Pancreas (tissue), 10 donors: ENCODE measurements around the gene DDB1. TPM values are rescaled to one million over a fixed set of nuclear protein-coding genes. Genes with fewer than 3 reads are reported as not detected.
A peak's percentile ranks its signal among the peaks of the same experiment; 100 is the strongest.

Experiments used
- ATAC-seq, 4 donors: fragments of 200-7000 bp; cut with Tn5 transposase; one replicate each; pipeline versions ENCODE4 v1.8.0 to v1.9.1; 2020; ENCODE audit warnings: mild to moderate bottlenecking in 4 of 4, moderate library complexity in 4 of 4
- DNase-seq, 6 donors: peaks; one replicate each; pipeline ENCODE4 v3.0.0-alpha.2; 2020
- FAIRE-seq: peaks from 2 replicates; lab custom pipeline; 2012; peaks lifted over from hg19 to GRCh38; lab: Jason Lieb, UNC
- H3K27ac ChIP-seq, 4 donors: fragments of 200-600 bp; sonication (generic); 1 replicate in 3 of 4; 2 replicates in 1 of 4; pipeline versions ENCODE4 v1.5.0 to v1.8.0; 2020
- H3K27me3 ChIP-seq, 4 donors: fragments of 200-600 bp; one replicate each; pipeline ENCODE4 v1.8.0; 2021
- H3K36me3 ChIP-seq, 3 donors: fragments of 200-600 bp; sonication (generic) in 1 of 3; one replicate each; pipeline versions ENCODE4 v1.5.0 to v1.8.0; 2020 to 2021
- H3K4me1 ChIP-seq, 3 donors: fragments of 200-600 bp; one replicate each; pipeline ENCODE4 v1.8.0; 2021
- H3K4me3 ChIP-seq, 4 donors: fragments of 200-600 bp; sonication (generic) in 2 of 4; one replicate each; pipeline versions ENCODE4 v1.5.0 to v1.8.0; 2020 to 2021
- H3K9me3 ChIP-seq, 4 donors: fragments of 200-600 bp; one replicate each; pipeline ENCODE4 v1.8.0; 2021
- CTCF ChIP-seq, 4 donors: fragments of 200-600 bp; sonication (generic) in 3 of 4; IDR thresholded peaks; one replicate each; pipeline versions ENCODE4 v1.5.0 to v1.8.0; 2021; ENCODE audit warnings: antibody characterized with exemption in 4 of 4
- WGBS, 2 donors: extraction: QIAGEN DNeasy Blood & Tissue Kit; methylation state at CpG; one replicate each; pipeline ENCODE4 v1.1.7; 2013; 5-methylcytosine and 5-hydroxymethylcytosine counted together
- intact Hi-C, 3 donors: fragments of 100-400 bp; cut with DNase I; formaldehyde crosslinking; loops; one replicate each; pipeline versions ENCODE4 v1.11.1 to v1.14.2; 2022
- polyA plus RNA-seq, 2 donors: library from polyadenylated mRNA; stranded (reverse); fragments of 200-250 nt; gene quantifications; one replicate each; pipeline ENCODE4 v1.2.3, GENCODE V29; 2013
- total RNA-seq, 6 donors: library from RNA; stranded (reverse); fragmentation: NEBNext Ultra II Directional in 4 of 6; extraction: Animal tissue kit (Norgen Biotek cat#: 25700) in 4 of 6; gene quantifications; one replicate each; pipeline versions ENCODE4 v1.2.1 to v1.2.4, GENCODE V29; 2021 to 2023
- donor health status: healthy with polysubstance abuse.
- donor health status: DM: no; HTN: no; CAD: no; lungs with moderate emphysema.
- donor health status: DM: no; HTN: no; CAD: no.
- donor health status: control.
- donor health status: control.
- donor health status: Bipolar disorder and iron deficiency.
- donor health status: DM: yes; HTN: yes; CAD: no.
- donor health status: DM: no; HTN: no; CAD: no.
- donor health status: DM: no; HTN: no; CAD: no.
- donor health status: DM: yes; HTN: yes; CAD: no.

Gene DDB1
- total and polyA plus RNA-seq, 8 donors: 50.9 to 84.4 (median 74.5) TPM

DNA sequence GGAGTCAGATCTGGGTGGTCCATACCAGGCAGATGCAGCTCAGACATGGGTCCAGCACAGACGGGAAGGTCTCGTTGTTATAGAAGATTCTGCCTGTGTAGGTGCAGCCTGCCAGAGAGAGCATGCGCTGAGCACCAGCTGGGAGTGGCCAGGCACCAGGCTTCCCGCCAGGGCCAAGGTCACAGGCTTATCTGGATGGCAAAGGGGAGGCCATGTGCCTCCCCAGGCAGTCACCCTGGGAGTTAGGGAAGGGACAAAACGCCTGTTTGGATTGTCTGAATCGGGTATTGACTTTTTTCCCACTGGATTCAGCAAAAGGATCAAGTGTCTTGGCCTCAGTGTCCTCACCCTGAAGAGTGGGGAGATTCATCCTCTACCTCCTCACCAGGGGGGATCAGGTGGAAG lies 65.5 kb downstream of the DDB1 start:
- intact Hi-C loops: no loop called here
- 20 to 21% methylated on average over 6 of the region's 6 CpGs for WGBS, 2 donors
- FAIRE-seq (no peak), DNase-seq (peak in 2 of 6 donors; percentile 19 to 61), ATAC-seq (peak; percentile 41 to 84 (median 70))
- H3K9me3 ChIP-seq: no peaks in the 10 kb centered on the region
- no peak overlapping the region for H3K4me3 ChIP-seq
- no peaks in the 10 kb centered on the region for H3K4me1 ChIP-seq
- no peak for TF ChIP-seq CTCF (IDR thresholded peaks at IDR 0.05)
- no peaks in the 10 kb centered on the region for H3K36me3 ChIP-seq
- H3K27me3 ChIP-seq: no peaks in the 10 kb centered on the region
- H3K27ac ChIP-seq: no peak overlapping the region

DNA sequence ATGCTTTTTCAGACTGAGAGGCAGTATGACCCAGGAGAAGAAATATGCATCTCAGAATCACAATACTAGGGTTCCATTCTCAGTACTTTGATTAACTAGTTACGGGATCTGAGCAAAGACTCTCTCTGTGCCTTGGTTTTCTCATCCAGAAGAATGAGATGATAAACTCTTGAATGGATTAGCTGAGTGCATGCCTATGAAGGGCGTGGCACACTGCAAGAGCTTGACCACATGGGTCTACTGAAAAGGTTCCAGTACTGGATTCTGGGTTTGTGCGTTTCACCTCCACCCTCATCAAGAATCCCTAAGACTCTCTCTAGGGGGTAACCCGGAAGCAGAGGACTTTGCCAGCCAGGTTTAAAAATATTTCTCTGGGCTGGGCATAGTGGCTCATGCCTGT lies 66.3 kb downstream of the DDB1 start:
- ATAC-seq (no peak), DNase-seq (no peak), FAIRE-seq (no peak)
- H3K27me3 ChIP-seq: no peaks in the 10 kb centered on the region
- intact Hi-C loops: no loop called here
- H3K27ac ChIP-seq: no peak overlapping the region
- no peaks in the 10 kb centered on the region for H3K9me3 ChIP-seq
- TF ChIP-seq CTCF (IDR thresholded peaks at IDR 0.05): no peak
- H3K4me1 ChIP-seq: no peaks in the 10 kb centered on the region
- WGBS, 2 donors: 78 to 93% methylated on average over 4 of the region's 4 CpGs
- H3K4me3 ChIP-seq: no peak overlapping the region
- no peaks in the 10 kb centered on the region for H3K36me3 ChIP-seq

- no peak for ATAC-seq
Measured at GRCh38 chr11:61265357-61265756, 67.5 kb downstream of the DDB1 start.

DNA sequence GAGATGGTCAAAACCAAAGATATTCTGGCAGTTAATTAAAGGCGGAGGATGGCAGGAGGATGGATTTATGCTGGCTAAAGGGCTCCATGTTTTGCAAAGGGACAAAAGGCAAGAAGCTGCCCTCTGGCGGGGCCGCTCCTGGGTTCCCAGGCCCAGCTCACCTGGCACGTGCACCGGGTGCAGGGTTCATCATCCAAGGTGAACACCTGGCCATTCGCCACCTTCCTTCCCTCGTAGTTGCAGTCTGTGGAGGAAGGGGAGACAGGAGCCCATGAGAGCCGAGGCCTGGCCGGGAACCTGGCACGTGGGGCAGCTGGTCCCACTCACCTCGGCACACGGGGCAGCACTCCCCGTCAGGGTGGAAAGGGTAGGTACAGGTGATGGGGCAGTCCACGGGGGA lies 68.1 kb downstream of the DDB1 start:
- no peak for FAIRE-seq
- no peak for ATAC-seq
- Histone ChIP-seq H3K9me3 (no peaks in the 10 kb centered on the region), H3K27ac (no peak overlapping the region), H3K36me3 (no peaks in the 10 kb centered on the region), H3K4me3 (no peak overlapping the region), H3K4me1 (no peaks in the 10 kb centered on the region), H3K27me3 (no peaks in the 10 kb centered on the region)
- WGBS, 2 donors: 55 to 65% methylated on average over 14 of the region's 14 CpGs
- TF ChIP-seq CTCF (IDR thresholded peaks at IDR 0.05): no peak
- no peak for DNase-seq
- intact Hi-C loops: no loop called here

More at GRCh38 chr11:61265357-61265756, 67.5 kb downstream of the DDB1 start:
- Histone ChIP-seq H3K36me3 (no peaks in the 10 kb centered on the region), H3K9me3 (no peaks in the 10 kb centered on the region), H3K27ac (no peak overlapping the region), H3K27me3 (no peaks in the 10 kb centered on the region), H3K4me1 (no peaks in the 10 kb centered on the region), H3K4me3 (no peak overlapping the region)
- DNase-seq (no peak), FAIRE-seq (no peak)
- intact Hi-C loops: no loop called here
- no peak for TF ChIP-seq CTCF (IDR thresholded peaks at IDR 0.05)
- 70 to 72% methylated on average over 14 of the region's 14 CpGs for WGBS, 2 donors

DNA sequence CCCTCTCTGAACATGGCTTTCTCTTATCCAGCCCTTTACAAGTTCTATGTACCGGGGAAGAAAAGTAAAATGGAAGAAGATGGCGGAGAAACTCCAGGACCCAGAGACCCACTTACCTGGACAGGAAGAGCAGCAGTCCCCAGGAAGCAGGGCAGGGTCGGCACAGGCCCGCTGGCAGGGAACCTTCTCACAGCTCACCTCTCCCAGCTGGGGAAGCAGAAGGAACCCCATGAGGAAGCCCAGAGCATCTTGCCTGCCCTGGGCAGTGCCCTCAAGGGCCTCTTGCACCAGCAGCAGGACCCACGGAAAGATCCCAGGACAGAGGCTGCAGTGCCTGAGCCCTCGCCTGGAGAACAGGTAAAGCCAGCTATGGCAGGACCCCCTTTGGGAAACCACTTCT lies 68.5 kb downstream of the DDB1 start:
- ATAC-seq (no peak), FAIRE-seq (no peak), DNase-seq (no peak)
- no peaks in the 10 kb centered on the region for H3K9me3 ChIP-seq
- no peaks in the 10 kb centered on the region for H3K27me3 ChIP-seq
- H3K36me3 ChIP-seq: no peaks in the 10 kb centered on the region
- no peak overlapping the region for H3K27ac ChIP-seq
- intact Hi-C loops: no loop called here
- no peak overlapping the region for H3K4me3 ChIP-seq
- TF ChIP-seq CTCF (IDR thresholded peaks at IDR 0.05): no peak
- H3K4me1 ChIP-seq: no peaks in the 10 kb centered on the region
- WGBS, 2 donors: 90 to 92% methylated on average over 6 of the region's 6 CpGs
